Lower leg skin (tissue), 3 donors: ENCODE data around the gene RALGAPA1.

ENCODE experiments used
- CTCF ChIP-seq, 3 donors: fragments of 450-650 bp; IDR thresholded peaks; one replicate each; pipeline ENCODE4 v1.5.1; 2016; ENCODE audit warnings: antibody characterized with exemption in 3 of 3, mild to moderate bottlenecking in 3 of 3, moderate library complexity in 2 of 3
- POLR2A ChIP-seq, 2 donors: fragments of 450-650 bp; IDR thresholded peaks; one replicate each; pipeline ENCODE4 v1.6.1; 2016 to 2017; ENCODE audit warnings: antibody characterized with exemption in 2 of 2, mild to moderate bottlenecking in 1 of 2, moderate library complexity in 1 of 2

GRCh38 chr14:35495278-35495677 is 313.8 kb downstream of the RALGAPA1 start:
- TF ChIP-seq CTCF (IDR thresholded peaks at IDR 0.05), result no peak
- no peak for TF ChIP-seq POLR2A (IDR thresholded peaks at IDR 0.05)
